Left lung (tissue), 10 donors: ENCODE results near the gene C16orf87. TPM values are rescaled to one million over a fixed set of nuclear protein-coding genes. Genes with fewer than 3 reads are reported as not detected.

Experiments
- ATAC-seq: fragments of 200-7000 bp; cut with Tn5 transposase; one replicate; pipeline ENCODE4 v1.9.1; 2020; ENCODE audit warnings: moderate library complexity
- DNase-seq, 4 donors: peaks; one replicate each; pipeline ENCODE4 v3.0.0-alpha.2; 2013 to 2020
- H3K27ac ChIP-seq, 2 donors: fragments of 200-600 bp; sonication (generic) in 1 of 2; one replicate each; pipeline versions ENCODE4 v1.5.0 to v1.8.0; 2020 to 2021
- H3K27me3 ChIP-seq, 2 donors: fragments of 200-600 bp; sonication (generic) in 1 of 2; one replicate each; pipeline versions ENCODE4 v1.5.0 to v1.8.0; 2020 to 2021
- H3K36me3 ChIP-seq, 2 donors: fragments of 200-600 bp; sonication (generic) in 1 of 2; one replicate each; pipeline versions ENCODE4 v1.5.0 to v1.8.0; 2020 to 2021
- H3K4me1 ChIP-seq, 2 donors: fragments of 200-600 bp; one replicate each; pipeline ENCODE4 v1.8.0; 2021
- H3K4me3 ChIP-seq, 2 donors: fragments of 200-600 bp; sonication (generic) in 1 of 2; one replicate each; pipeline versions ENCODE4 v1.5.0 to v1.8.0; 2020 to 2021; ENCODE audit warnings: mild to moderate bottlenecking in 1 of 2
- H3K9me3 ChIP-seq, 2 donors: fragments of 200-600 bp; sonication (generic) in 1 of 2; one replicate each; pipeline versions ENCODE4 v1.5.0 to v1.8.0; 2020 to 2021
- intact Hi-C, 2 donors: fragments of 100-400 bp; cut with DNase I; formaldehyde crosslinking; loops; one replicate each; pipeline versions ENCODE4 v1.11.2 to v1.14.2; 2022
- polyA plus RNA-seq, 6 donors: library from polyadenylated mRNA; unstranded; fragments of 120-200 nt; gene quantifications; one replicate each; pipeline ENCODE4 v1.2.1, GENCODE V29; 2013; ENCODE audit not compliant: insufficient read length in 6 of 6
- total RNA-seq, 2 donors: library from RNA; stranded (reverse); fragmentation: NEBNext Ultra II Directional; extraction: Animal tissue kit (Norgen Biotek cat#: 25700); gene quantifications; one replicate each; pipeline ENCODE4 v1.2.1, GENCODE V29; 2021
- TF ChIP-seq, protein P1 (sequence below), 2 donors: fragments of 200-600 bp; sonication (generic) in 1 of 2; IDR thresholded peaks; one replicate each; pipeline versions ENCODE4 v1.5.0 to v1.8.0; 2021; ENCODE audit warnings: antibody characterized with exemption in 2 of 2
- donor health status: DM: no; HTN: yes; CAD: no.
- donor health status: DM: no; HTN: no; CAD: no.

C16orf87 gene
- total and polyA plus RNA-seq, 8 donors: 6.2 to 23.2 (median 21.4) TPM

DNA sequence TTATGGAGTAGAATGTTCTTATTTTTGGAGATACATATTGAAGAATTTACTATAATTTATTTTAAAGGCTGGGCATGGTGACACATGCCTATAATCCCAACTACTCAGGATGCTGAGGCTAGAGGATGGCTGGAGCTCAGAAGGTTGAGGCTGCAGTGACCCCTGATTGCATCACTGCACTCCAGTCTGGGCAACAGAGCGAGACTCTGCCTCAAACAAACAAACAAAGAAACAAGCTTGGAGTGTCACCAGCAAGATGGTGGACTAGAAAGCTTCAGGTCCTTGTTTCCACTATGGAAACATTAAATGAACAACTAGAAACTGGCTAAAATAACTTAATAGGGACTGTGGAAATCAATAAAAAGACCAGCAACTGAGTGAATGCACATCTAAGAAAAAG, 35.3 kb upstream of the C16orf87 start:
- Histone ChIP-seq H3K27me3 (no peaks in the 10 kb centered on the region), H3K9me3 (no peaks in the 10 kb centered on the region), H3K4me1 (no peaks in the 10 kb centered on the region), H3K36me3 (no peaks in the 10 kb centered on the region), H3K27ac (no peak overlapping the region), H3K4me3 (no peak overlapping the region)
- TF ChIP-seq, protein P1, sequence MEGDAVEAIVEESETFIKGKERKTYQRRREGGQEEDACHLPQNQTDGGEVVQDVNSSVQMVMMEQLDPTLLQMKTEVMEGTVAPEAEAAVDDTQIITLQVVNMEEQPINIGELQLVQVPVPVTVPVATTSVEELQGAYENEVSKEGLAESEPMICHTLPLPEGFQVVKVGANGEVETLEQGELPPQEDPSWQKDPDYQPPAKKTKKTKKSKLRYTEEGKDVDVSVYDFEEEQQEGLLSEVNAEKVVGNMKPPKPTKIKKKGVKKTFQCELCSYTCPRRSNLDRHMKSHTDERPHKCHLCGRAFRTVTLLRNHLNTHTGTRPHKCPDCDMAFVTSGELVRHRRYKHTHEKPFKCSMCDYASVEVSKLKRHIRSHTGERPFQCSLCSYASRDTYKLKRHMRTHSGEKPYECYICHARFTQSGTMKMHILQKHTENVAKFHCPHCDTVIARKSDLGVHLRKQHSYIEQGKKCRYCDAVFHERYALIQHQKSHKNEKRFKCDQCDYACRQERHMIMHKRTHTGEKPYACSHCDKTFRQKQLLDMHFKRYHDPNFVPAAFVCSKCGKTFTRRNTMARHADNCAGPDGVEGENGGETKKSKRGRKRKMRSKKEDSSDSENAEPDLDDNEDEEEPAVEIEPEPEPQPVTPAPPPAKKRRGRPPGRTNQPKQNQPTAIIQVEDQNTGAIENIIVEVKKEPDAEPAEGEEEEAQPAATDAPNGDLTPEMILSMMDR (IDR thresholded peaks at IDR 0.05): no peak
- ATAC-seq (no peak), DNase-seq (no peak)
- intact Hi-C loops: no loop called here

DNA sequence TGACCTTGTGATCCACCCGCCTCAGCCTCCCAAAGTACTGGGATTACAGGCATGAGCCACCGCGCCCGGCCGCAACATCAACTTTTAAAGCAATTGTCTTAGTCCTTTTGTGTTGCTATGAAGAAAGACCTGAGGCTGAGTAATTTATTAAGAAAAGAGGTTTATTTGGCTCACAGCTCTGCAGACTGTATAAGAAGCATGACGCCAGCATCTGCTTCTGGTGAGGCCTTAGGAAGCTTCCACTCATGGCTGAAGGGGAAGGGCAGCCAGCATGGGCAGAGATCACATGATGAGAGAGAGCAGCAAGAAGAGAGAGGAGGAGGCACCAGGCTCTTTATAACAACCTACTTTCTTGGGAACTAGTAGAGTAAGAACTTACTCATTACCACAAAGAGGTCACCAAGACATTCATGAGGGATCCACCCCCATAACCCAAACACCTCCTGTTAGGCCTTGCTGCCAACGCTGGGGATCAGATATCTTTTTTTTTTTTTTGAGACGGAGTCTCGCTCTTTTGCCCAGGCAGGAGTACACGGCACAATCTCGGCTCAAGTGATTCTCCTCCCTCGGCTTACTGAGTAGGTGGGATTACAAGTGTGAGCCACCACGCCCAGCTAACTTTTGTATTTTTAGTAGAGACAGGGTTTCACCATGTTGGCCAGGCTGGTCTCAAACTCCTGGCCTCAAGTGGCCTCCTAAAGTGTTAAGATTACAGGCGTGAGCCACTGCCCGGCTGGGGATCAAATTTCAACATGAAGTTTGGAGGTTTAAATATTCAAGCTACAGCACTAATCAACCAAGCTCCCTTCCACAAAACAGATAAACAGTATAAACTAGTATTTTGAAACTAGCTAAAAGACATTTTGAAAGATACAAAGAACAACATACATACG, 31.8 kb upstream of the C16orf87 start:
- no peaks in the 10 kb centered on the region for H3K9me3 ChIP-seq
- no peak for DNase-seq
- TF ChIP-seq, protein P1 (IDR thresholded peaks at IDR 0.05): no peak

DNA sequence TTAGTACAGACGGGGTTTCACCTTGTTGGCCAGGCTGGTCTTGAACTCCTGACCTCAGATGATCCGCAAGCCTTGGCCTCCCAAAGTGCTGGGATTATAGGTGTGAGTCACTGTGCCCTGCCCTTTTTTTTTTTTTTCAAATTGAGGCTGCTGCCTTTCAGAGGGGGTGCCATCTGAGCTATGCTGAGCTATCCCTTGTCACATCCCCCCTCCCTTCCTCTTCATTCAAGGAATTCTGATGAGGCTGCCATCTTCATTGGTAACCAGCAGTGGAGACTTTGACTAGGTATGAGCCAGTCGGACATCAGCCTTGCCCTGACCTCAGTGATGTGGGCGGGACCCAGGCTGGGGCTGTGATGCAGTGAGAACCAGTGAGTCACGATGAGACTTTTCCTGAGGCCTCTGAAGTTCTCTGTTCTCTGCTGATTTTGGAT, 28.8 kb upstream of the C16orf87 start:
- TF ChIP-seq, protein P1 (IDR thresholded peaks at IDR 0.05): no peak
- Histone ChIP-seq H3K4me3 (no peak overlapping the region), H3K9me3 (no peaks in the 10 kb centered on the region), H3K4me1 (no peaks in the 10 kb centered on the region), H3K27ac (no peak overlapping the region), H3K27me3 (no peaks in the 10 kb centered on the region), H3K36me3 (no peaks in the 10 kb centered on the region)
- ATAC-seq (peak; percentile 44), DNase-seq (no peak)
- intact Hi-C loops: loop anchor here in 1 of 2 donors (10.0 kb wide), 1 partner anchor 55 kb away; no protein-coding TSS in a partner anchor

More for the DNA sequence above, 31.8 kb upstream of the C16orf87 start:
- H3K4me1 ChIP-seq: no peaks in the 10 kb centered on the region
- H3K27ac ChIP-seq: no peak overlapping the region
- H3K4me3 ChIP-seq: no peak overlapping the region
- no peaks in the 10 kb centered on the region for H3K27me3 ChIP-seq
- ATAC-seq: peak; percentile 26
- H3K36me3 ChIP-seq: no peaks in the 10 kb centered on the region
- intact Hi-C loops: no loop called here

DNA sequence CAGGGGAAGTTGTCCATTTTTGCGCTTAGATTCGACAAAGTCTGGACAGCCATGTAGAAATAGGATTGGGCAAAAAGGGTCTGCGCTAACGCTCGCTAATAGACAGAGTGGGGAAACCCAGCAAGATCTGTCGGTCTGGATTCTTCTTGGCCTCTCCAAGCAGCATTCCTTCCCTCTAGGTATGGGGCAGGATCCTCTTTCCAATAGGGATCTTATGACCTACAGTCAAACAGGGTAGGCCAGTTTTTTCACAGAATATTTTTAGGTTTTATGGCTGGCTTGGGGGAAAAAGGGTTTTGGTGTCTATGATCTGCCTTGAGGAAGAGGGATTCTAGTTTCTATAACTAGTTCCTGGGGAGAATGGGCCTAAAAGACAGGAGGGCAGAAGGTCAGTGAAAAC, 27.2 kb upstream of the C16orf87 start:
- Histone ChIP-seq H3K4me3 (no peak overlapping the region), H3K27ac (no peak overlapping the region), H3K27me3 (no peaks in the 10 kb centered on the region), H3K36me3 (no peaks in the 10 kb centered on the region), H3K4me1 (no peaks in the 10 kb centered on the region), H3K9me3 (no peaks in the 10 kb centered on the region)
- TF ChIP-seq, protein P1 (IDR thresholded peaks at IDR 0.05): no peak
- DNase-seq (no peak), ATAC-seq (no peak)
- intact Hi-C loops: loop anchor here in 1 of 2 donors (10.0 kb wide), 1 partner anchor 57 kb away; no protein-coding TSS in a partner anchor

DNA sequence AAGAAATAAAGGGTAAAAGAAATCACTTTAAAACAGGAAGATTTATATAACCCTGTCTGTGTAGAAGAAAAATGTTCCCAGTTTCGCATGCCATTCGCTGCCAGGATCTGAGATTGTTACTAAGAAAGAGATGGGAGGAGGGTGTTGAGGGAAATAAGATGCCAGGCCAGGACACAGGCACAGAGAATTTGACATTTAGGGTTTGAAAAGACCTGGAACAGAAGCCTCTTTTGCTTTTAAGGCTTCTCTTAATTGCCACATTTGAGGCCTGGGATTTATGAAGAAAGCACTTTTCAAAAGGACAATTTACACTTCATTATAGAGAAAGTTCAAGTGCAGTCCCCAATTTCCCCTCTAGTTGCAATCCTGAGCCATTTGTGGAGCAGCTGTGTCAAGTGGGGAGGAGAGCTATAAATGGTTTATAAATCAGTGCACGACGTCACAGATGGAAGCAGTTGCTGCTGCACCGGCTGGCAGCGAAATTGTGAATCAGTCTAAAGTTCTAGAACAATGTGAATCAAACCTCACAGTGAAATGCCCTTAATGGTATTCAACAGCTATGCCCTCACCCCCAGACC, 26.5 kb upstream of the C16orf87 start:
- no peaks in the 10 kb centered on the region for H3K36me3 ChIP-seq
- H3K27ac ChIP-seq: no peak overlapping the region
- ATAC-seq: peak; percentile 40
- H3K9me3 ChIP-seq: no peaks in the 10 kb centered on the region
- no peaks in the 10 kb centered on the region for H3K27me3 ChIP-seq
- intact Hi-C loops: loop anchor here in 1 of 2 donors (10.0 kb wide), 1 partner anchor 57 kb away; no protein-coding TSS in a partner anchor
- TF ChIP-seq, protein P1 (IDR thresholded peaks at IDR 0.05): peak in 1 of 2 donors; percentile 17
- no peaks in the 10 kb centered on the region for H3K4me1 ChIP-seq
- peak in 2 of 4 donors; percentile 27 to 56 for DNase-seq
- H3K4me3 ChIP-seq: no peak overlapping the region
